H1 (cell line): ENCODE measurements around the gene POLR2L.

ENCODE experiments used
- ATF3 ChIP-seq: IDR thresholded peaks from 2 replicates; pipeline ENCODE4 v1.6.1; 2011; ENCODE audit warnings: low read depth, mild to moderate bottlenecking, low read length; ENCODE audit not compliant: insufficient read depth
- CTCF ChIP-seq, 3 experiments: IDR thresholded peaks; 1 replicate in 2 of 3; 2 replicates in 1 of 3; pipeline versions ENCODE4 v1.5.1 to v1.6.1; 2011; ENCODE audit warnings: low read length in 3 of 3, mild to moderate bottlenecking in 3 of 3, inconsistent platforms in 2 of 3, low read depth in 1 of 3, moderate library complexity in 1 of 3; ENCODE audit not compliant: insufficient read depth in 1 of 3; ENCODE audit errors: control extremely low read depth in 1 of 3
- RAD21 ChIP-seq, 2 experiments: IDR thresholded peaks in 1 of 2; conservative IDR thresholded peaks in 1 of 2; 2 replicates each; pipeline ENCODE4 v1.6.1; 2011; ENCODE audit warnings: low read depth in 2 of 2, low read length in 2 of 2, improper control_type of control experiment in 1 of 2, inconsistent platforms in 1 of 2, mild to moderate bottlenecking in 1 of 2, moderate library complexity in 1 of 2
- RXRA ChIP-seq: IDR thresholded peaks from 2 replicates; pipeline ENCODE4 v1.6.1; 2011; ENCODE audit warnings: low read depth, mild to moderate bottlenecking, low read length, moderate library complexity; ENCODE audit not compliant: insufficient read depth
- TBP ChIP-seq: IDR thresholded peaks from 2 replicates; pipeline ENCODE4 v1.6.1; 2011; ENCODE audit warnings: low read depth, low read length, improper control_type of control experiment
- TF ChIP-seq, protein P1 (sequence below): IDR thresholded peaks from 2 replicates; pipeline ENCODE4 v1.6.1; 2011; ENCODE audit warnings: low read length, improper control_type of control experiment

DNA sequence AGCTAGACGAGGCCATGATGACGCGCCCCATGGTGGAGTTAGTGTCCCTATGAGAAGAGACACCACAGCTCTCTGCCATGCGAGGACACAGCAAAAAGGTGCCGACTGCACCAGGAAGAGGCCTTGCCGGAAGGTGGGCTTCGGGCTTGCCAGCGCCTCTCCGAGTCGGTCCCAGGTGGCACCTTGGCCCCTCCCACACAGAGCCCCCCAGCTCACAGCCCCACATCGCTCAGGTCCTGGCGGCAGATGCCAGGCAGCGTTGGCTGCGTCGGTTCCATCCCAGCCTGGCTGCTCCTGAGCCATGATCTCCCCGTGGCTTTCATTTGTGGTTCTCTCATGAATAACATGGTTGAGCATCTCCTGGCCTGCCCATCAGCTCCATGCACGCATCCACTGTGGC is 44.2 kb upstream of the POLR2L start:
- no peak for TF ChIP-seq RXRA
- TF ChIP-seq CTCF (IDR thresholded peaks at IDR 0.05; ENCODE audit: control extremely low read depth in 1 of 3, insufficient read depth in 1 of 3, low read depth in 1 of 3, low read length in 3 of 3), result no peak
- TF ChIP-seq RAD21 (IDR thresholded peaks at IDR 0.05 in 1 of 2, conservative IDR thresholded peaks at IDR 0.05 in 1 of 2; ENCODE audit: low read depth in 2 of 2, low read length in 2 of 2), result no peak
- TF ChIP-seq TBP, result no peak
- TF ChIP-seq, protein P1, sequence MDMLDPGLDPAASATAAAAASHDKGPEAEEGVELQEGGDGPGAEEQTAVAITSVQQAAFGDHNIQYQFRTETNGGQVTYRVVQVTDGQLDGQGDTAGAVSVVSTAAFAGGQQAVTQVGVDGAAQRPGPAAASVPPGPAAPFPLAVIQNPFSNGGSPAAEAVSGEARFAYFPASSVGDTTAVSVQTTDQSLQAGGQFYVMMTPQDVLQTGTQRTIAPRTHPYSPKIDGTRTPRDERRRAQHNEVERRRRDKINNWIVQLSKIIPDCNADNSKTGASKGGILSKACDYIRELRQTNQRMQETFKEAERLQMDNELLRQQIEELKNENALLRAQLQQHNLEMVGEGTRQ, result no peak
- TF ChIP-seq ATF3, result no peak
